ENCODE results near the gene TXNDC11.

Gene TXNDC11

DNA sequence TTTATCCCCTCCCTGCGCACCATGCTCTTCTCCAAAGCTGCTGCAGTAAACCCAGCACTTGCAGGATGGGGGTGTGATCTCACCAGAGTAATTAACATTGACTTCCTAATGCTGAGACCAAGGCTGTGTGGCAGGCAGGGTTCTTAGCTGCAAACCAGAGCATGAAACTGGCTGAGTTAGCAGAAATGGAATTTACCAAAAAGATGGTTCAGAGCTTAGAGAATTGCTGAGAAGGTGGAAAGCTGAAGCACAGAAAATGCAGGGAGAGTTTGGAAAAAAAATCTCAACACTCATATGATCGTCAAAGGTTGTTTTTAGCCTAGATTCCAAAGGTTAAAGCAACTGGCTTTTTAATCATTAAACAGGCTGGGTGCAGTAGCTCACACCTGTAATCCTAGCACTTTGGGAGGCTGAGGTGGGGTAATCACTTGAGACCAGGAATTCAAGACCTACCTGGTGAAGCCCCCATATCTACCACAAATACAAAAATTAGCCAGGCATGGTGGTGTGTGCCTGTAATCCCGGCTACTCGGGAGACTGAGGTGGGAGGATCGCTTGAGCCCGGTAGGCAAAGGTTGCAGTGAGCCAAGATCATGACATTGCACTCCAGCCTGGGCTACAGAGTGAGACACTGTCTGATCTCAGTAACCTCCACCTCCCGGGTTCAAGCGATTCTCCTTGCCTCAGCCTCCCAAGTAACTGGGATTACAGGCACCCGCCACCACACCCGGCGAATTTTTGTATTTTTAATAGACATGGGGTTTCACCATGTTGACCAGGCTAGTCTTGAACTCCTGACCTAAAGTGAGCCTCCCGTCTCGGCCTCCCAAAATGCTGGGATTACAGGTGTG, 6.0 kb upstream of the TXNDC11 start:
- DNase-seq: no peak

DNA sequence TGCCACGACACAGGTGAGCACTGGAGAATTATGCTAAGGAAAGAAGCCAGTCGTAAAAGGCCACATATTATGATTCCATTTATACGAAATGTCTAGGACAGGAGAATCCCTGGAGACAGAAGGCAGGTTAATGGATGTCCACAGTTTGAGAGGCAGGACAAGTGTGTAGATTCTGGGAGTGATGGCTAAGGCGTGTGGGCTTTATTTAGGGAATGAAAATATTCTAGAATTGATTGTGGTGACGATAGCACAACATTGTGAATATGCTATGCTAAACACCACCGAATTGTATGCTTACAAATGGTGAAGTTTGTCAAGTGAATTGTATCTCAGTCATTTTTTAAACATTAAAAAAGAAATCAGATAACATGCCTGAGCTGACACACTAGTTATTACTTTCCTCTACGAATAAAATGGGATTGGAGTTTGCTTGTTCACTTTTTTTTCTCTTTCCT, 5.3 kb upstream of the TXNDC11 start:
- no peak for DNase-seq

DNA sequence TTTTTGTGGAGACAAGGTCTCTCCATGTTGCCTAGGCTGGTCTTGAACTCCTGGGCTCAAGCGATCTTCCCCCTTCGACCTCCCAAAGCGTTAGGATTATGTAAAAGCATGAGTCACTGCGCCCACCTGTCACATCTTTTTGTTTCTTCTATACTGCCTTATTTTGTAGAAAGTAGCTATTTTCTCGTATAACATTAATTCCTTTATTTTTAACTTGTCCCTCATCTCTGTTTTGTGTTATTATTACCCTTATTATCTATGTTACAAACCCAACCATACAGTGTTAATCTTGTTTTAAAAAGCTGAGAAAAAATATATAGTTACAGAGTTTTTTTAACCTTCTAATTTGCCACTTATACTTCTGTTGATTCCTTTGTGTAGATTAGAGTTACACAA, 1.4 kb upstream of the TXNDC11 start:
- DNase-seq: no peak

DNA sequence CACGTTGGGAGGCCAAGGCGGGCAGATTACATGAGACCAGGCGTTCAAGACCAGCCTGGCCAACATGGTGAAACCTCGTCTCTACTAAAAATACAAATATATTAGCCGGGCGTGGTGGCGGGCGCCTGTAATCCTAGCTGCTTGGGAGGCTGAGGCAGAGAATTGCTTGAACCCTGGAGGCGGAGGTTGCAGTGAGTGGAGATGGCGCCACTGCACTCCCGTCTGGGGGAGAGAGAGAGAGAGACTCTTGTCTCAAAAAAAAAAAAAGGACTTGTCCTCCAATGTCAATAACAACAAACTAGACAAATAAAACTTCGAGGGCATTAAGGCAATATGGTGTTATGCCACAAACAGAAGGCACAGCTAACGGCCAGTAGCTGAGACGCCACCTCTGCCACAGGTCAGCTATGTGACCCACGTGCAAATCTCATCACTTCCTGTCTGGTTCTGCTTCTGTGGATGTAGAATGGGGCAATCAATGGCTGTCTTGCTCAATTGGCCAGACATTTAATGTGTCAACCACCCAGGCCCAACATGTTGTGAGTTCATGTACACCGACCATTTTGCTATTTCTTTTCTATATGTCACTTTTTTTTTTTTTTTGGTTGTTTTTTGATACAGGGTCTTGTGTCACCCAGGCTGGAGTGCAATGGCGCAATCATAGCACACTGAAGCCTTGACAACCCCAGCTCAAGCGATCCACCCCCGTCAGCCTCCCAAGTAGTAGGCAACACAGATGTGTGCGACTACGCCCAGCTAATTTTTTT, 834 bp upstream of the TXNDC11 start:
- peak in 5 of 14 donors; percentile 7 to 54 (median 22) for DNase-seq

DNA sequence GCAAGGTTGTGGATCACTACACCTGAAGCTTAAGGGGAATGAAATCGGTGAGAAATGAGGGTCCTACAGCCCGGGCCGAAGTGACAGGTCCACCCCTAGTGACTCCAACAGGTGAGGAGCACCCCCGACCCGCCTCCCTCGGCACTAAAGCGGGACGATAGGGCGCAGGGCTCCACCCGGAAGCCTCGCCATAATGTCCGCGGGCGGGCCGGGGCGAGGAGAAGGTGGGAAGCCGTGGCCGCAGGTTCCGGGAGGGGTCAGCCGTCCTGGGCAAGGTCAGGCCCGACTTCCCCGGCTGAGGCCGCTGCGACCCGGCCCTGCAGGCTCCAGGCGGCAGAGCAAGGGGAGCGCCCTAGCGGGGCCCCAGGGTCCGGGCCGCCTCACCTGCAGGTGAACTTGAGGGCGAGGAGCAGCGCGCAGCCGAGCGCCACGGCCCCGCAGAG, 543 bp downstream of the TXNDC11 start:
- peak in 5 of 14 donors; percentile 44 to 61 (median 53) for DNase-seq

DNA sequence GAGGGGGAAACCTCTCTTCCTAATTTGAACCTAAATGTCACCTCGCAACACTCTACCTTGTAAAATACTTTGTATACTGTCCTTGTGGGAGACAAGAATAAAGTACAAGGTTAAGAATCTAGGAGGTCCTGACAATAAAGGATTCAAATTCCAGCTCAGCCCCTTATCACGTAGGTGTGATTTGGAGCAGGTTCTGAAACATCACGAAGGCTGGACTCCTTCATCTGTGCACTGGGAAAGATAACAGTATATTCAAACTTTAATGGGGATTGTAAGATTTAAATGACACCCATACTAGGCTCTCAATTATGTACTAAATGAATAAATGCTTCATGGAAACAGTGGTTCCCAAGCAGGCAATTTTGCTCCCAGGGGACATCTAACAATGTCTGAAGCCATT, 2.1 kb downstream of the TXNDC11 start:
- DNase-seq: no peak

DNA sequence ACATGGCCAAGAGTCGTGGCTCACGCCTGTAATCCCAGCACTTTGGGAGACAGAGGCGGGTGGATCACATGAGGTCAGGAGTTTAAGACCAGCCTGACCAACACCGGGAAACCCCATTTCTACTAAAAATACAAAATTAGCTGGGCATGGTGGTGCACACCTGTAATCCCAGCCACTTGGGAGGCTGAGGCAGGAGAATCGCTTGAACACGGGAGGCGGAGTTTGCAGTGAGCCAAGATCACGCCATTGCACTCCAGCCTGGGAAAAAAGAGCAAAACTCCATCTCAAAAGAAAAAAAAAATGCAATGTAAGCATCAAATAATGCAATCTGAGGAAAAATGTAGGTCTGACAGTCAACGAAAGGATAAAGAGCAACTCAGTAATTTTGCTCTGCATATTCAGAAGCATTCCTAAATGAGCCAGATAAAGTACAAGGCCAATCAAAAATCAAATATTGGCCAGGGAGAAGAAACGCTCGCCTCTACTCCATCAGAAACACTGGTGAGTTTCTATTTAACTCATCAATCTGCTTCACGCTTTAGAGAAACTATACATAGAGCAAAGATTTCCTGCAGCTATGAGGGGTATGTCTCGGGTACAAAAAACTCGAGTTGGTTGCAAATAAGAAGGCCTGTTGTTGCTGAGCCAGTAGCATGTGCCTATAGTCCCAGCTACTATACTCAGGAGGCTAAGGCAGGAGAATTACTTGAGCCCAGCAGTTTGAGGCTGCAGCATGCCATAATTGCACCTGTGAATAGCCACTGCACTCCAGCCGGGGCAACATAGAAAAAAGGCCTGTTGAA, 3.7 kb downstream of the TXNDC11 start:
- no peak for DNase-seq

DNA sequence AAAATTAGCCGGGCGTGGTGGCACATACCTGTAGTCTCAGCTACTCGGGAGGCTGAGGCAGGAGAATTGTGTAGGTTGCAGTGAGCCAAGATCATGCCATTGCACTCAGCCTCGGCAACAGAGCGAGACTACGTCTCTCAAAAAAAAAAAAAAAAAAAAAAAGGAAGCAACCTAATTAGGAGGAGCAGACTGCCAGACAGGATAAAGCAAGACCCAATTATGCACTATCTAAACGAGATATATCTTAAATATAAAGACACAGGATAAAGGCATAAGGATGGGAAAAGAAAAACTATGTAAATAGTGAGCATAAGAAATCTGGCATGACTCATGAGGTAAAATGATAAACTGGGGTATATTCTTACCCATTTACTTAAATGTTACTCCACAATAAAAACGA, 4.9 kb downstream of the TXNDC11 start:
- DNase-seq: no peak

DNA sequence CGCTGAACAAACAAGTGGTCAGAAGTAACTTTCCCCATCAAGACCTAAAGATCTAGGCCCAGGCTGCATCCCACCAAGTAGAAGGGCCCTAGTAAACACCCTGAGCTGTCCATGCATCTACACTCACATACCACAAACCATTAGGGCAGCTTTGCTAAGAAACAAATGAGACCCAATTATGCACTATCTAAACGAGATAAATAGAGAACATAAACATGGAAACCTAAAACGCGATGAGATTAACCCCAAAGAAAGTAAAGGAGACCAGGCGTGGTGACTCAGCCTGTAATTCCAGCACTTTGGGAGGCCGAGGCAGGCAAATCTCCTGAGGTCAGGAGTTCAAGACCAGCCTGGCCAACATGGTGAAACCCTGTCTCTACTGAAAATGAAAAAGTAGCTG, 5.8 kb downstream of the TXNDC11 start:
- DNase-seq: no peak

DNA sequence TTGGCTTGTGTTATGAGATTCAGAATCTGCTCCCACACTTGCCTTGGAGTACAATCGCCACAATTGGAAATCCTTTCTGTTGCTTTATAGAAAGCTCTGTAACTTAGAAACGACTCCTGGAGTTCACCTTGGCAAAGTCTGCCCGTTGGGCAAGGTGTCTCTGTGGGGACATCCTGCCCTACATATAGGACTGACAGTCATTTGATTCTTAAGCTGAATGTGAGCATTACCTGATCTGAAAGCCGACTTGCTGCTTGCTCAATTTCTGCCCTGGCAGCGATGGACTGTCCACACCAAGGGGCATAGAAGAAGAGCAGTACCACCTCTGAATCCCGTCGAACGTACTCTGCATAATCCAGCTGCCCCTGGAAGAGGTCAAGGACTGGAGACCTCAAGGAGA, 6.9 kb downstream of the TXNDC11 start:
- DNase-seq: no peak

DNA sequence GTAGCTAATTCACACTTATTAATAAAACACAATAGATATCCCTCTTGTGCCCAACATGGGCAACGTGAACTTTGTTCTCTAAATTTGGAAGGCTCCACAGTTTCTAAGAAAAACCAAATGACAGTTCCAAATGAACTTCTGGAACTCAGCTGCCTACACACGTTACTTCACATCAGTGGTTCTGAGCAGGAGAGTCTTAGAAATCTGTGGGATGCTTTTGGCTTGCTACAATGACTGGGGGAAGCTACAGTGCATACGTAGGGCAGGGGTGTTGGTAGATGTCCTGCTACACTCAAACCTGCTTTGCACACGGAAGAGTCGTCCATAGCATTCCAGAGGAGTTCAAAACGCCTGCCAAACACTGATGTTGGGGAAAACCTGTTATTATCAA, 8.0 kb downstream of the TXNDC11 start:
- DNase-seq: no peak

DNA sequence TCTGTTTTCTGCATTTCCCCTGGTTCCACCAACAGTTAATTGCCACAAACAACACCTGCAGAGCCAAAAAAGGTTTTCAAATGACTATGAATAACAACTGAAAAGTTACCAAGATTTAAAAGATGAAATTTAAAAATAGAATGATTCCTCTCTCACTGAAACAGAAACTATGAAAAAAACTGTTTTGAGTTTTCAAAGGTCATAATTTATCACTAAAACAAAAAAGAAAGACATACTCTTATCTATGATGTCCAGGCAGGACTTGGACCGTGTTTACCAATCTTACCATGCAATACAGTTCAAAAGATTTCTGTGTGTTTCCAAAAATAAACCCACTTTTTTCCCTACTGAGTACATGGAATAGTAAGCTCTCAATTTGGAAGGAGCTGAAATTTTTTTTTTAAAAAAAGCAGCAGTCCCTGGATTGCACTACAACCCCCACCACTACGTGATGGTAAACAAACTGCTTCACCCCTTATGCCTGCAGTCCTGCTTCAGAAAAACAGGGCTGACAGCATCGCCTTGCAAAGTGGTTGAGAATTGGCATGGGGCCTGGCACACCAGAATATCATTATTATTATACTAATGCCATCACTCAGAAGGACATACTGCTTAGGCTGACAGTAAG, 8.5 kb downstream of the TXNDC11 start:
- no peak for DNase-seq

DNA sequence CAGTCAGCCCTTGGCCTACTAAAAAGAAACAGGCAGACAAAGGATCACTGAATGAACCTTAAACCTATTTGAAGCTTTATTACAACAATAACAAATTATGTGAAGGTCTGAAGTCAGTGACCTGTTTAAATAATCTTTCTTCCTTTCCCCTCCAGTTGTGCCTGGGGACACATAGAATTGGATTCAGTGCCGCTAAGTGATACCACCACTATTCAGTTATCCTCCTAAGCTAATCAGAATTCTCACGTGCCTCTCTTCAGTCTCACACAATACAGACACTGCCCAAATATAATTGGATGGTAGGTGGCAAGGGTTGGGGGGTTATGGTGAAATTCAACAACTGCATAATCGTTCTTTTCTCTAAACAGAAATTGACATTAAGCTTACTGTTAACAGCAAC, 11.4 kb downstream of the TXNDC11 start:
- no peak for DNase-seq

DNA sequence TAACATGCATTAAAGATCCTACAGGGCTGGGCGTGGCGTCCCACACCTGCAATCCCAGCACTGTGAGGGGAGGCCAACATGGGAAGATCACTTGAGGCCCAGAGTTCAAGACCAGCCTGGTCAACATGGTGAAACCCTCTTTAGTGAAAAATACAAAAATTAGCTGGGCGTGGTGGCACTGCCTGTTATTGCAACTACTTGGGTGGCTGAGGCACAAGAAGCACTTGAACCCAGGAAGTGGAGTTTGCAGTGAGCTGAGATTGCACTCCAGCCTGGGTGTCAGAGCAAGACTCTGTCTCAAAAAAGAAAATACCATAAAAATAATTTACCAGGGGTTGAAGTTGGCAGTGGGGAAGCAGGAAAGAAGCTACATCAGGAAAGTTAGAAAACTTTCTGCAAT, 12.9 kb downstream of the TXNDC11 start:
- DNase-seq: no peak

DNA sequence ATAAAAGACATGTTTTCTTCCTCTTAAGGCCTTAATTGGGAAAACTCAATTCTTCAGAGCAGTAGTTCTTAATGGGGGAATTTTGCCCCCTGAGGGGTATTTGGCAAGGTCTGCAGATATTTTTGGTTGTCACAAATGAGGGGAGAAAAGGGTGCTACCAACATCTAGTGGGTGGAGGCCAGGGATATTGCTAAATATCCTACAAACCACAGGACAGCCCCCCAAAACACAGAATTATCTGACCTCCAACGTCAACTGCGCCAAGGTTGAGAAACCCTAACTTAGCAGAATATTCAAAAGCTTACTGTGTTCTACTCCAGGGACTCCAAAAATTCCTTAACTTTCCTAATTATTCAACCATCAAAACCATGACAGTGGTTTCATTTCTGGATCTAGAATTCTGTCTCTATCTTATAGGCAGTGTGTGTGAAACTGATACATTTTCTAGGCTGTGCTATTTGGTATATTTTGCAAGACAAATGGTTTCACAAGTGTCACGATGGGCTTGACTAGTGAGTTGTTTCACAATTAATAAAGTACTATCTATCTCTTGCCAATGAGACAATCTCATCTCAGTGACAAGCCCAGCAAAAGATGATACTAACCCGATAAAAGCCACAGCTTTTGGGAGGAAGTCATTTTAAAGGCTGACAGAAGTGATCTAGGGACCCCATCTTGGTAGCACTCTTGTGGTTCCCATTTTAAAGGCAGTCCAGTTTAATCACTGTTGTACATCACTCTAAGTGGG, 14.7 kb downstream of the TXNDC11 start:
- no peak for DNase-seq

DNA sequence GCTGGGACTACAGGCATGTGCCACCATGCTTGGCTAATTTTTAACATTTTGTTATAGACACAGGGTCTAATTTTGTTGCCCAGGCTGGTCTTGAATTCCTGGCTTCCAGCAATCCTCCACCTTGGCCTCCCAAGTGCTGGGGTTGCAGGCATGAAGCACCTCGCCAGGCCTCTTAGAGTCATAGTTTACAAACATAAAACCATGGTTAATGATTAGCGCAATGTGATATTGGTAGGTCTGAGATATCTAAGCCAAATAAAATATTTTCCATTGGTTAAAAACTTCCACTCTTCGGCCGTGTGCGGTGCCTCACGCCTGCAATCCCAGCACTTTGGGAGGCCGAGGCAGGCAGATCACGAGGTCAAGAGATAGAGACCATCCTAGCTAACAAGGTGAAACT, 16.6 kb downstream of the TXNDC11 start:
- DNase-seq: no peak

DNA sequence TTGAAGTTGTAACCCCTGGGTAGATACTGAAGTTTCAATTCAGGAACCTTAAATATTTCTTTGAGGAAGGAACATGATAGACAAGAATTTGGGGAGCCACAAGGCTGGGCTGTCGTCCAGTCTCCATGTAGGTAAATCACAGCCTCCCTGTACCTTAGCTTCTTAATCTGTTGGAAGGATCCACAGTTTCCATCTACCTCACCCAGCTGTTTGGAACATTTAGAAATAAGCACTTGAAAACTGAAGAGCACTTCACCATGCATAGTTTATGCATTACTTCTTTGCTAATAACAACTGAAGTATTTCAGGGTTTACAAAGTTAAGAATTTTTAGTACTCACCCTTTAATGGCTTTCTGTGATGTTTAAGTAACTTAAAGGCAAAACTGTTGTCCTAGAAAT, 17.2 kb downstream of the TXNDC11 start:
- no peak for DNase-seq

DNA sequence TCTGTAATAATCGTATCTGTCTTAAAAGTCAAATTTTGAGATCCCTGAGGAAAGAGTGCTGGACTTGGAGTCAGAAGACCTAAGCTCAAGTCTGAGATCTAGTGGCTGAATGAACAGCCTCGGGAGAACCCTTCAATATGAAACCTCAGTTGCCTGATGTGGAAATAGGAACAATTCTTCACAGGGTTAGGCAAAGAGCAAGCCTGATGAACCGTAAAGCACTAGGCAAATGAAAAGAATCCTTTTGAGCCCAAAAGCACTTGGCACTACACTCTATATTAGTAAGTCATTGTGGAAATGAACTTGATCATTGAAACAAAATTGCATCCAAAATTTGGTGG, 20.2 kb downstream of the TXNDC11 start:
- DNase-seq: no peak

DNA sequence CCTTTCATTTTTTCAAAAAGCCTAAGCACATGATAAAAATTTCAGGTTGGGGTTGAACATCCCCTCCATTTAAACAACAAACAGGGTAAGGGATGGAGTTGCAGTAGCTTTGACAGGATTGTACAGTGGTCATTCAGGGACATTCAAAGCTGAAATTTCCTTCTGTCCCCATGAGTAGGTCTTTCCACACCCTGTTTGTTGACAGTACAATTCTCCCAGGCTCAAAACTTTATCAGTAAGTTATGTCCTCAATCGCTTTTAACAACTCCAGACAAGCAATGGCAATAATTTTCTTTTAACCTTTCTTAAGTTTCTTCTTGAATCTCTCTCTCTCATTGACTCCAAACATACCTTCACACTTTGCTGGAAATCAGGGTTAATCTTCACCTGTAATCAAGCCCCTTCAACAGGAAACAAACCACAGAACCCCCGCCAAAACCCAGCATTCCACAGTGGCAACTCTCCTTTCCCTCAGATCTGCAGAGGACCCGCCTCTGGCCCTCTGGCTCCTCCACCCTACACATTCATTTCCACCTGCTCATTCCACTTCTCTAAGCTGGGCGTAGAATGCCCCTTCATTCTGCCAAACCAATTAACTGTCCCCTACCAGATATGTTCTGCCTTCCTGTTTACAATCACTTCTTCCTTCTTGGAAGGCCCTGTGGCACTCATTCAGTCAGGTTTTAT, 20.7 kb downstream of the TXNDC11 start:
- DNase-seq: no peak

DNA sequence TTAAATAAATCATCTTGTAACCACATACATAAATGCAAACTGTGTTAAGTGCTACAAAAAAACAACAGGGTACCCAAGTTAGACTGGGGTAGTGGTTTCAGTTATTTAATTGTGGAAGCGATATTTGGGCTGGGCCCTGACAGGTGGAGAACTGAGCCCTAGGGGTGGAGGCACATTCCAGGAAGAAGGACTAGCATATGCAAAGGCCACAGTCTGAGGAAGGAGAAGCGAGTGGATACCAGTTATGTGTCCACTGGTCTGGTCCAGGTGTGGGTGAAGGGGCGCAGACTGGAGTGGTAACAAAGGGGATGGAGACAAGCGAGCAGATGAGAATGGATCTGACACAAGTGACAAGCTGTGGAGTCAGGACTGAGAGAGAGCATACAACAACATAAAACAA, 22.9 kb downstream of the TXNDC11 start:
- no peak for DNase-seq

DNA sequence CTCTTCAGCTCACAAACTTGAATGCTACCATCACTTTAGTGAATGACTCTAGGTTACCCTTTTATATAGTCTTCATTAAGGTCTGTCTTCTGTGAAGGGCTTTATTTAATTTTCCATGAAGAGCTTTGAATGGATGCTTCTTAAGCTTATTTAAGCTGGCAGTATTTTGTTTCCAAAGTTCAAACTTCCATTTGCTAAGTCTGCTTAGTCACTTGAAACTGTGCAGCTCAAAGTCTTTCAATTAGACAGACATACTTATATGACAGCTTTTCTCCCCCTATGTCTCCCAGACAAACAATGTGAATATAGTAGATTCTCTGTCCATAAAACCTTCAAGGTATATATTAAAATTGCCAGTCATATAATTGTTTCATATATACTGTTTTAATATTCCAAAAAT, 23.5 kb downstream of the TXNDC11 start:
- no peak for DNase-seq

Measured in C1 segment of cervical spinal cord (tissue), 14 donors.